OCI-LY7 (cell line): ENCODE data around the gene CSTPP1.

Experiments
- CTCF ChIP-seq: fragments of 200-600 bp; sonication (generic); conservative IDR thresholded peaks from 2 replicates; pipeline ENCODE4 v1.5.1; 2014; ENCODE audit warnings: mild to moderate bottlenecking, antibody characterized with exemption, low read length, moderate library complexity, mixed read lengths
- EZH2phosphoT487 ChIP-seq: fragments of 200-600 bp; sonication (generic); IDR thresholded peaks from 2 replicates; pipeline ENCODE4 v1.6.1; 2018; ENCODE audit warnings: low read depth, borderline replicate concordance, mild to moderate bottlenecking, mixed run types, antibody characterized with exemption, low read length, moderate library complexity, mixed read lengths

- TF ChIP-seq CTCF = no peak
- TF ChIP-seq EZH2phosphoT487 = no peak
These were observed 38.0 kb upstream of the CSTPP1 start for GRCh38 chr11:46898396-46899095.
